A549 (cell line): Measurements from ENCODE around the gene ZNF717. TPM values are rescaled to one million over a fixed set of nuclear protein-coding genes. Genes with fewer than 3 reads are reported as not detected.
"Not testable (repeated sequence)": the region's sequence is repeated elsewhere in the genome, so short reads cannot be mapped to it uniquely, and the experiment has no call there.

Experiments used
- ATAC-seq, 2 experiments: fragments of 200-7000 bp in 1 of 2; fragments of >200 bp in 1 of 2; cut with Nextera tagmentation in 1 of 2; cut with Tn5 transposase in 1 of 2; 3 replicates each; pipeline versions ENCODE4 v1.8.0 to v1.9.1; 2018 to 2020; ENCODE audit warnings: mild to moderate bottlenecking in 1 of 2, moderate library complexity in 1 of 2
- CTCF ChIA-PET: fragments of 300-600 bp; sonication (Branson Sonifier 250); formaldehyde crosslinking; extraction: SDS; loops from one replicate; lab custom pipeline; 2021; ENCODE audit warnings: antibody characterized with exemption, inconsistent platforms; lab: Yijun Ruan, JAX
- POLR2A ChIA-PET: fragments of 350-600 bp; formaldehyde crosslinking; extraction: SDS; loops from one replicate; lab custom pipeline; 2021; ENCODE audit warnings: antibody characterized with exemption, inconsistent platforms; lab: Yijun Ruan, JAX
- DNase-seq, 2 experiments: peaks; one replicate each; pipeline versions ENCODE4 v3.0.0 to v3.0.0-alpha.2; 2011 to 2016; ENCODE audit warnings: low read depth in 1 of 2, low spot score in 1 of 2
- FAIRE-seq: peaks from 2 replicates; lab custom pipeline; 2011; peaks lifted over from hg19 to GRCh38; lab: Jason Lieb, UNC
- H3K27ac ChIP-seq, 2 experiments: fragments of >200 bp; sonication (Bioruptor Twin); formaldehyde crosslinking; 3 replicates each; pipeline ENCODE4 v1.5.1; 2016 to 2017
- H3K4me1 ChIP-seq: fragments of >200 bp; sonication (Bioruptor Twin); formaldehyde crosslinking; 3 replicates; pipeline ENCODE4 v1.6.1; 2016
- H3K4me2 ChIP-seq: fragments of >200 bp; sonication (Bioruptor Twin); formaldehyde crosslinking; 3 replicates; pipeline ENCODE4 v1.6.1; 2016
- H3K4me3 ChIP-seq: fragments of >200 bp; sonication (Bioruptor Twin); formaldehyde crosslinking; 3 replicates; pipeline ENCODE4 v1.5.1; 2016
- H3K9me3 ChIP-seq: fragments of >200 bp; sonication (Bioruptor Twin); formaldehyde crosslinking; 3 replicates; pipeline ENCODE4 v1.6.1; 2016
- CEBPB ChIP-seq, 2 experiments: fragments of >200 bp in 1 of 2; sonication (Bioruptor Twin) in 1 of 2; formaldehyde crosslinking in 1 of 2; IDR thresholded peaks; 2 replicates each; pipeline ENCODE4 v1.6.1; 2012 to 2016
- CTCF ChIP-seq: fragments of >200 bp; sonication (Bioruptor Twin); formaldehyde crosslinking; IDR thresholded peaks from 3 replicates; pipeline ENCODE4 v1.5.1; 2016
- E2F6 ChIP-seq: IDR thresholded peaks from 2 replicates; pipeline ENCODE4 v1.6.1; 2012; ENCODE audit warnings: low read depth, borderline replicate concordance
- EHMT2 ChIP-seq: fragments of 200-600 bp; sonication (generic); IDR thresholded peaks from 2 replicates; pipeline ENCODE4 v1.6.1; 2016; ENCODE audit warnings: antibody characterized with exemption, low read depth, mild to moderate bottlenecking, moderate library complexity
- ELK1 ChIP-seq: fragments of 150-350 bp; IDR thresholded peaks from 2 replicates; pipeline ENCODE4 v1.6.1; 2014; ENCODE audit warnings: low read depth, mild to moderate bottlenecking, low read length
- HES2 ChIP-seq: fragments of >200 bp; sonication (Bioruptor Twin); formaldehyde crosslinking; IDR thresholded peaks from 2 replicates; pipeline ENCODE4 v1.6.1; 2016
- HOXB13 ChIP-seq: fragments of 250-450 bp; sonication (Bioruptor Pico); IDR thresholded peaks from 2 replicates; pipeline ENCODE4 v1.5.0; 2020; ENCODE audit warnings: low read depth, mild to moderate bottlenecking, moderate library complexity
- HOXB5 ChIP-seq: fragments of 250-450 bp; sonication (Bioruptor Pico); IDR thresholded peaks from 2 replicates; pipeline ENCODE4 v1.5.0; 2020; ENCODE audit warnings: mild to moderate bottlenecking, moderate library complexity
- JUN ChIP-seq, 2 experiments: fragments of >200 bp; sonication (Bioruptor Twin); formaldehyde crosslinking; IDR thresholded peaks; 2 replicates in 1 of 2; 3 replicates in 1 of 2; pipeline ENCODE4 v1.6.1; 2016 to 2017
- MAX ChIP-seq: IDR thresholded peaks from 2 replicates; pipeline ENCODE4 v1.6.1; 2012
- POLR2A ChIP-seq: IDR thresholded peaks from 2 replicates; pipeline ENCODE4 v1.6.1; 2012; ENCODE audit warnings: mild to moderate bottlenecking, low read length
- RNF2 ChIP-seq: fragments of 200-600 bp; sonication (generic); IDR thresholded peaks from 2 replicates; pipeline ENCODE4 v1.6.1; 2016; ENCODE audit warnings: low read depth, mild to moderate bottlenecking, antibody characterized with exemption, moderate library complexity, borderline replicate concordance
- ZC3H11A ChIP-seq: fragments of 450-650 bp; IDR thresholded peaks from 2 replicates; pipeline ENCODE4 v1.6.1; 2014; ENCODE audit warnings: antibody characterized with exemption, mild to moderate bottlenecking
- WGBS: methylation state at CpG from one replicate; pipeline ENCODE4 v1.1.6; 2017; ENCODE audit errors: missing lambda C conversion rate; 5-methylcytosine and 5-hydroxymethylcytosine counted together
- polyA minus RNA-seq: library from RNA; depleted of rRNA, polyadenylated mRNA; stranded (reverse); fragments of >200 nt; gene quantifications from 2 replicates; pipeline ENCODE4 v1.2.3, GENCODE V29; 2011; rRNA and poly(A)+ RNA removed
- polyA plus RNA-seq, 4 experiments: library from polyadenylated mRNA; depleted of rRNA in 3 of 4; stranded (reverse); fragments of >200 nt; fragmentation: RNase III in 1 of 4; extraction: RNeasy Plus Mini Kit Qiagen cat#74134 plus additional on column Dnase treatment in 1 of 4; gene quantifications; 2 replicates in 3 of 4; 3 replicates in 1 of 4; pipeline ENCODE4 v1.2.3, GENCODE V29; 2011 to 2017

ZNF717 gene
- polyA plus RNA-seq (2011; rRNA removed) (11.1 and 12.6 TPM in 2 replicates), polyA plus RNA-seq (2017; fragmentation: RNase III; extraction: RNeasy Plus Mini Kit Qiagen cat#74134 plus additional on column Dnase treatment) (2.8 to 3.5 TPM (median 3.3 TPM) in 3 replicates), polyA minus RNA-seq (10.6 and 10.8 TPM in 2 replicates)
- 2.4 and 2.9 TPM in 2 replicates for polyA plus RNA-seq (2012; cell fraction: cytosol; rRNA removed)
- 1.5 and 2.9 TPM in 2 replicates for polyA plus RNA-seq (2012; cell fraction: nucleus; rRNA removed)

- Histone ChIP-seq H3K27ac (peak within 1 kb of the TSS; percentile 70 to 94), H3K4me3 (peak within 1 kb of the TSS; percentile 74), H3K9me3 (peaks cover 22% of the 10 kb centered on the region), H3K4me2 (peak within 1 kb of the TSS; percentile 83)
- H3K4me1 ChIP-seq, FAIRE-seq, POLR2A ChIA-PET, ATAC-seq: not testable (repeated sequence)
- CTCF ChIA-PET = interaction anchor here (1.0 kb wide), 1 partner anchor 9 kb away, joined by 3 read pairs; no protein-coding TSS in a partner anchor
- peak; percentile 56 for TF ChIP-seq MAX
- TF ChIP-seq JUN (IDR thresholded peaks at IDR 0.05) = peak in 1 of 2 experiments; percentile 46; a peak in 2 of 5 replicates
- 0 out of 2 replicates have a peak, but pooled peaks have one; percentile 66 for TF ChIP-seq HOXB5 (CRISPR knock-in tag)
- TF ChIP-seq HOXB13 = 0 out of 2 replicates have a peak, but pooled peaks have one; percentile 54
- peak; percentile 66; the same call in 1 of the 2 replicates for TF ChIP-seq E2F6
- peak; percentile 23 for TF ChIP-seq POLR2A
- 12% methylated on average over 24 of the region's 52 CpGs for WGBS
- peak in 1 of 2 experiments; percentile 91 for DNase-seq
These were observed at the start of gene ZNF717 for GRCh38 chr3:75785081-75785755. TSS of gene ZNF717 (minus strand) at chr3:75785549. CDS start at chr3:75783362, 2,187 bp downstream.

- H3K4me1 ChIP-seq, CTCF ChIA-PET, POLR2A ChIA-PET, DNase-seq, H3K4me2 ChIP-seq, H3K4me3 ChIP-seq, ATAC-seq, H3K9me3 ChIP-seq, H3K27ac ChIP-seq, FAIRE-seq: not testable (repeated sequence)
- WGBS = 0% methylated on average over 1 of the region's 1 CpG
These were observed 45.7 kb upstream of the ZNF717 start for GRCh38 chr3:75831076-75831475.

- H3K4me1 ChIP-seq, H3K4me3 ChIP-seq, FAIRE-seq, ATAC-seq, POLR2A ChIA-PET, H3K27ac ChIP-seq, DNase-seq, H3K4me2 ChIP-seq, H3K9me3 ChIP-seq, CTCF ChIA-PET: not testable (repeated sequence)
- WGBS = 2% methylated on average over 1 of the region's 1 CpG
These were observed 32.7 kb upstream of the ZNF717 start for GRCh38 chr3:75818019-75818418.

- H3K4me2 ChIP-seq, FAIRE-seq, POLR2A ChIA-PET, CTCF ChIA-PET, H3K4me1 ChIP-seq, H3K27ac ChIP-seq, ATAC-seq, DNase-seq, H3K4me3 ChIP-seq, H3K9me3 ChIP-seq: not testable (repeated sequence)
- 14% methylated on average over 9 of the region's 9 CpGs for WGBS
These were observed 31.2 kb upstream of the ZNF717 start for GRCh38 chr3:75816287-75817180.

- WGBS = under 1% methylated on average over 3 of the region's 3 CpGs
- Histone ChIP-seq H3K4me2 (no peak overlapping the region), H3K4me1 (no peaks in the 10 kb centered on the region), H3K9me3 (no peaks in the 10 kb centered on the region), H3K4me3 (no peak overlapping the region), H3K27ac (no peak overlapping the region)
- DNase-seq (no peak), FAIRE-seq (no peak), ATAC-seq (no peak)
- ChIA-PET CTCF (no interaction called here), POLR2A (no interaction called here)
- TF ChIP-seq ZC3H11A = no peak
- TF ChIP-seq ELK1 = no peak
- no peak for TF ChIP-seq CTCF
- TF ChIP-seq EHMT2 = no peak
- TF ChIP-seq CEBPB (IDR thresholded peaks at IDR 0.05) = no peak
- TF ChIP-seq HES2 = no peak
- no peak for TF ChIP-seq RNF2
These were observed 29.4 kb upstream of the ZNF717 start for GRCh38 chr3:75814797-75815196.
